Glomerular endothelial cell (primary cell): ENCODE results near the gene PER3. TPM values are rescaled to one million over a fixed set of nuclear protein-coding genes. Genes with fewer than 3 reads are reported as not detected.

Source experiments
- DNase-seq: peaks from one replicate; pipeline ENCODE4 v3.0.0-alpha.2; 2011; ENCODE audit warnings: low read depth, low spot score; ENCODE audit errors: extremely low read depth
- total RNA-seq: library from RNA; depleted of rRNA; stranded (reverse); fragments of >200 nt; gene quantifications from 2 replicates; pipeline ENCODE4 v1.2.3, GENCODE V29; 2015

PER3 gene
- total RNA-seq, 1 donor from 2014 or later = 4.8 TPM

DNA sequence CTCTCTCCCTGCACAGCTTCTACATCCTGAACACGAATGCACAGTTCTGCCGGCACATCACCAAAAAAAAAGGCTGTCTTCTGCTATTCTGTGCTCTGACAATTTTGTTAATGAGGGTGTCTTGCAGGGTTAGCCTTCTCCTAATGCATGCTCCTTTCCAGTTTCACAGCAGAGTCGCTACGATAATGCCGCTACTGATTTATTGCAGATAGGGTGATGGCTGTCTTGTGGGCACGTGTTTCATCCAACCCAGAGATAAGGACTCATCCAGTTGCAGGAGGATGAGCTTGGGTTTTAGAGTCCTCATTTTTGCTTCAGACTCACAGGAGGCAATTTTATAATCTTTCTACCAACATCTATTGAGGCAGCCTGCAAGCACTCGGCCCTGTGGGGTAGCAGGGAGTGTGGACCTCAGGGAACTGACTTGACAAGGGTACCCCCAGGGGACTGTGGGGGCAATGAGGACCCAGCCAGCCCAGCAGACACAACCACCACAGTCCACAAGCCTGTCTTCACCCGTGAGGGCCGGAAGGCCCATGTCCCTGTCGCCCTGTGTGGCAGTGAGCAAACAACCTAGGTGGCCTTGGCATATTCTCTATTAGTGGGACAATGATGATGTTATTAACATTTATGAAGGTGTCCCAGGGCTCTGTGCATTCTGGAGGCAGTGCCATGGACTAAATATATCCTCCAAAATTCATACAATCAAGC, 84.1 kb downstream of the PER3 start:
- DNase-seq = no peak

GRCh38 chr1:7869136-7869920, 85.2 kb downstream of the PER3 start:
- peak; percentile 14 for DNase-seq

GRCh38 chr1:7871136-7871535, 87.0 kb downstream of the PER3 start:
- no peak for DNase-seq

- DNase-seq = no peak
Measured at GRCh38 chr1:7873801-7874795, 90.0 kb downstream of the PER3 start.

- DNase-seq = no peak
Measured at GRCh38 chr1:7878027-7878426, 93.9 kb downstream of the PER3 start.

DNA sequence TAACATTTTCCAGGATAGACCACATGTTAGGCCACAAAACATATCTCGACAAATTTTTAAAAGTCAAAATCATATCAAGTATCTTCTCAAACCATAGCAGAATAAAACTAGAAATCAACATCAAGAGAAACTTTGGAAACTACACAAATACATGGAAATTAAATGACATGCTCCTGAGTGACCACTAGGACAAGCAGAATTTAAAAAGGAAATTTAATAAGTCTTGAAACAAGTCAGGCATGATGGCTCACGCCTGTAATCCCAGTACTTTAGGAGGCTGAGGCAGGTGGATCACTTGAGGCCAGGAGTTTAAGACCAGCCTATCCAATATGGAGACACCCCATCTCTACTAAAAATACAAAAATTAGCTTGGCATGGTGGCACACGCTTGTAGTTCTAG, 95.1 kb downstream of the PER3 start:
- no peak for DNase-seq

GRCh38 chr1:7884757-7885156, 100.7 kb downstream of the PER3 start:
- no peak for DNase-seq

GRCh38 chr1:7885513-7886404, 101.7 kb downstream of the PER3 start:
- DNase-seq = no peak

- no peak for DNase-seq
Measured at GRCh38 chr1:7886405-7886745, 102.3 kb downstream of the PER3 start.

DNA sequence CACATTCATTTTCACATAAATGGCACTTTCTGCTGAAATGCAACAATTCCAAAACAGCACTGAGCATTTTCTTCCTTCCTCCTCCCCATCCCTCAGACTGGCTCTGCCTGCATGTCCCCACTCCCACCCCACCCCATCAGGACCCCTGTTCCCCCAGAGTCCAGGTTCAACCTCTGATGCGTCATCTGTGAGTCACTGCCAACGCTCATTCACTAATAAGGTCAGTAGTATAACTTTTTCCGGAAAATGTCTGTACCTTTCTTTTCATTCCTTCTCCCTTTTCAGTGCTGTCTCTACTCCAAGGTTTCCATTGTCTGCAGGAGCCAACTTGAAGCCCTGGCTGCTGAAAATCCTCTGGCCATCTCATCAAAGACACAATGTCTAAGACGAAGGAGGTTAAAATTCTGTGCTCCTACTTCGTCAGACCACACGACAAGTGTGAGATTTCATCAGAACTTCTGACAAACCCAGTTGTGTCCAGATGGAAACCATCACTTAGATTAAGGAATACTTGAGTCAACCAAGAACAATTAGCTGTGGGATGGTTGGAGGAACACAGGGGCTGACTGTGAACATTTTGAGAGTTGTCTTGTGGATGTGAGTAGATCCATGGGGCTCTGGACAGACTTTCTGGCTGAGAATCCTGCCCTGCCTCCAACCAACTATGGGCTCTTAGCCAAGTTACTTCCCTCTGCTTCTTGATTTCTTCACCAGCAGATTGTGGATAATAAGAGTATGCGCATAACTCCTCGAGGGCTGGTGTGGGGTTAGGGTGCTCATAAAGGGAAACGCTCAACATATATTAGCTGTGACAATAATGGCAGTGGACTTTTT, 104.4 kb downstream of the PER3 start:
- no peak for DNase-seq

- DNase-seq = no peak
Measured at GRCh38 chr1:7890853-7891252, 106.8 kb downstream of the PER3 start.

GRCh38 chr1:7891804-7892203, 107.7 kb downstream of the PER3 start:
- no peak for DNase-seq

DNA sequence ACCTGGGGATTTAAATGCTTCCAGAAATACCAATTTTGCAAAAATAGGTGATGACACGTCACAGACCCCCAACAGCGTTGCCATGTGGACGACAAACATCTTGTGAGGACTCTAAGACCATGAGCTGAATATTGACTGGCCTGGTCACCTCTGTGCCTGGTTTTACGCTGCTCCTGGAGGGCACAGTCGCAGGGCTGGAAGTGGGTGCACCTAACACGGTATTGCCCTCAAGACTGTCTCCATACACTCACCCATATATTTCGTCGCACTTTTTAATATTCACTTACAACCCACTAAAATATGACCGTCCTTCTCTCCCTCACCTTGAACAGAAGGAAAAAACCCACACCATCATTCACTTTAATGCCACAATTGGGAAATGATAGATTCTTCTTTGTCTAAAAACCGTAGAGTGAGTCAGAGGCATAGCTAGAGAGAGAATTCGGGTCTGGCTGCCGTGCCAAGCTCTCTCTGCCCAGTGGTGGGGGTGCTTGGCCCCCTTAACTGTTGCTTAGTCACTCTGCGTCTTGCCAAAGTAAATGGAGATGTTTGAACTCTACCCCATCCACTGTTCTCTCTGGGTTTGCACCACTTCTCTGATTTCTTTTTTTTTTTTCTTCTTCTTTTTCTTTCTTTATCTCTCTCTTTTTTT, 109.6 kb downstream of the PER3 start:
- no peak for DNase-seq

Other genes with a start within 250 kb of the PER3 start
- 199 and 205 TPM in 2 replicates for gene VAMP3, start 13.0 kb upstream of the PER3 start, total RNA-seq
- gene UTS2, start 68.8 kb downstream of the PER3 start, total RNA-seq = not detected in 2 replicates
- gene TNFRSF9, start 156.5 kb downstream of the PER3 start, total RNA-seq = 2.5 and 6.7 TPM in 2 replicates
- 197 and 212 TPM in 2 replicates for gene PARK7, start 177.4 kb downstream of the PER3 start, total RNA-seq
- 59.7 and 63.0 TPM in 2 replicates for gene ERRFI1, start 242.0 kb downstream of the PER3 start, total RNA-seq